Left ventricle myocardium inferior (tissue), 1 donor: ENCODE measurements around the gene CYP2S1. TPM values are rescaled to one million over a fixed set of nuclear protein-coding genes. Genes with fewer than 3 reads are reported as not detected.
"Not testable (repeated sequence)": the region's sequence is repeated elsewhere in the genome, so short reads cannot be mapped to it uniquely, and the experiment has no call there.

Experiments used
- DNase-seq: peaks from one replicate; pipeline ENCODE4 v3.0.0-alpha.2; 2020
- H3K27ac ChIP-seq: fragments of 200-600 bp; replicated peaks from 2 replicates; pipeline ENCODE4 v1.8.0; 2021
- H3K27me3 ChIP-seq: fragments of 200-600 bp; 2 replicates; pipeline ENCODE4 v1.8.0; 2021; ENCODE audit warnings: low read depth
- H3K36me3 ChIP-seq: fragments of 200-600 bp; 2 replicates; pipeline ENCODE4 v1.8.0; 2021
- H3K4me1 ChIP-seq: fragments of 200-600 bp; 2 replicates; pipeline ENCODE4 v1.8.0; 2021
- H3K4me3 ChIP-seq: fragments of 200-600 bp; 2 replicates; pipeline ENCODE4 v1.8.0; 2021; ENCODE audit warnings: mild to moderate bottlenecking, moderate library complexity
- H3K9me3 ChIP-seq: fragments of 200-600 bp; replicated peaks from 2 replicates; pipeline ENCODE4 v1.8.0; 2021
- CTCF ChIP-seq: fragments of 200-600 bp; IDR thresholded peaks from 2 replicates; pipeline ENCODE4 v1.8.0; 2021; ENCODE audit warnings: antibody characterized with exemption, mild to moderate bottlenecking, borderline replicate concordance
- intact Hi-C: fragments of 100-400 bp; cut with micrococcal nuclease; formaldehyde crosslinking; loops from one replicate; pipeline ENCODE4 v1.11.0; 2022
- total RNA-seq: library from RNA; stranded (reverse); fragmentation: NEBNext Ultra II Directional; extraction: Animal tissue kit (Norgen Biotek cat#: 25700); gene quantifications from one replicate; pipeline ENCODE4 v1.2.1, GENCODE V29; 2021
- donor health status: DM: no; HTN: yes; CAD: no; lungs with severe emphysema.

The CYP2S1 gene
- total RNA-seq, 1 donor from 2014 or later: 0.44 TPM

DNA sequence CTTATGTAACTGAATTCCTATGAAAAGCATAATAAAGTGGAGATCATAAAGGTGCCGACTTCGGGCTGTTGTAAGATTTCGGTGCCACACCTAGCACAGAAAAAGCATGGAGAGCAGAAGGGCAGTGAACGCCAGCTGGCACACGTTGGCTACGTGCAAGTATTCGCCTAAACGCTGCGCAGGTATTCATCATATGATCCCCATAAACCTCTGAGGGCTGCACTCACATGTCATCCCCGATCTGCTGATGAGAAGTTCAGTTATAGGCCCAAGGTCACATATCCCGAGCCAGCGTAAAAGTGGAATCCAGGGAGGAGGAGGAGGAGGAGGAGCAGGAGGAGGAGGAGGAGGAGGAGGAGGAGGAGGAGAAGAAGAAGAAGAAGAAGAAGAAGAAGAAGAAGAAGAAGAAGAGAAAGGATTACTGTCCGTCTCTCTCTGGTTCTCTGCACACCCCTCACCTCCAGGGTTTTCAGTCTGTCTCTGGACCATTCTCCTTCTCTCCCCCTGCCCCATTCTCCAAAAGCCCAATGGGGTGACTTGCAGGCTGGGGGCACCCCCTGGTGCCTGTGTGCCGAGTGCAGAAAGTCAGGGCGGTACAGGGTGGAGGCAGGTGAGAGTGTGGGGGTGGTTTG is 18.6 kb upstream of the CYP2S1 start:
- Histone ChIP-seq H3K4me1 (no peaks in the 10 kb centered on the region), H3K36me3 (no peaks in the 10 kb centered on the region), H3K9me3 (no peaks in the 10 kb centered on the region), H3K27me3 (peaks cover 32% of the 10 kb centered on the region), H3K4me3 (no peak overlapping the region), H3K27ac (no peak overlapping the region)
- DNase-seq: no peak
- no peak for TF ChIP-seq CTCF
- intact Hi-C loops: no loop called here

- Histone ChIP-seq H3K36me3 (no peaks in the 10 kb centered on the region), H3K27ac (no peak overlapping the region), H3K9me3 (no peaks in the 10 kb centered on the region), H3K27me3 (peaks cover 17% of the 10 kb centered on the region), H3K4me3 (no peak overlapping the region), H3K4me1 (no peaks in the 10 kb centered on the region)
- intact Hi-C loops: no loop called here
- TF ChIP-seq CTCF: no peak
- DNase-seq: peak; percentile 27
These were observed 16.9 kb upstream of the CYP2S1 start for GRCh38 chr19:41175801-41176777.

GRCh38 chr19:41180173-41180572 is 12.8 kb upstream of the CYP2S1 start:
- H3K4me3 ChIP-seq, H3K4me1 ChIP-seq, DNase-seq, H3K27ac ChIP-seq, H3K36me3 ChIP-seq, H3K9me3 ChIP-seq, intact Hi-C loops: not testable (repeated sequence)
- peaks cover 11% of the 10 kb centered on the region for H3K27me3 ChIP-seq

- intact Hi-C loops: no loop called here
- Histone ChIP-seq H3K27me3 (peaks cover 66% of the 10 kb centered on the region), H3K36me3 (no peaks in the 10 kb centered on the region), H3K27ac (no peak overlapping the region), H3K9me3 (no peaks in the 10 kb centered on the region), H3K4me3 (no peak overlapping the region), H3K4me1 (no peaks in the 10 kb centered on the region)
- DNase-seq: no peak
- TF ChIP-seq CTCF: no peak
These were observed 5.8 kb upstream of the CYP2S1 start for GRCh38 chr19:41186971-41187883.

DNA sequence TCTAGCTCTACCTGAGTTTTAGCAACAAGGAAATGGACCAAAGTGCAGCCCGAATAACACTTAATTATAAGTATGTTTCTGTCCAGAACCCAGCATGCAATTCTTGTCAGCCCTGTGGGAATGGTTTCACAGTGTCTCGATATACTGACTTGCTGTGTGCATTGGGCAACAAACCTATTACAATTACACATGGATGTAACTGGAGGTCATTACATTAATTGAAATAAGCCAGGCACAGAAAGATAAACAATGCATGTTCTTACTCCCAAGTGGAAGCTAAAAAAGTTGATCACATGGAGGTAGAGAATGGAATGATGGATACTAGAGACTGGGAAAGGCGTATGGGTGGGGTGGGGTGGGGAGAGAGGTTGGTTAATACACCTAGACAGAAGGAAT is 5.1 kb upstream of the CYP2S1 start:
- no peak for DNase-seq
- no peaks in the 10 kb centered on the region for H3K36me3 ChIP-seq
- H3K27ac ChIP-seq: no peak overlapping the region
- no peak overlapping the region for H3K4me3 ChIP-seq
- intact Hi-C loops: no loop called here
- H3K9me3 ChIP-seq: no peaks in the 10 kb centered on the region
- TF ChIP-seq CTCF: no peak
- peaks cover 73% of the 10 kb centered on the region for H3K27me3 ChIP-seq
- H3K4me1 ChIP-seq: peaks cover 3% of the 10 kb centered on the region
